Activated CD8-positive, alpha-beta T cell treated with anti-CD3 and anti-CD28 coated beads, Interleukin-2, amount 10 ng/mL, durations not matched to agents 7 days and 5 days (primary cell): ENCODE measurements around the gene PRKCA. TPM values are rescaled to one million over a fixed set of nuclear protein-coding genes. Genes with fewer than 3 reads are reported as not detected.
"Not testable (repeated sequence)": the region's sequence is repeated elsewhere in the genome, so short reads cannot be mapped to it uniquely, and the experiment has no call there.

Experiments used
- ATAC-seq: fragments of 150-1000 bp; cut with Tn5 transposase; one replicate; pipeline ENCODE4 v1.10.0; 2021; ENCODE audit warnings: moderate library complexity
- CTCF ChIA-PET: fragments of 350-600 bp; sonication (Branson Sonifier 250); formaldehyde crosslinking; loops from one replicate; lab custom pipeline; 2021; ENCODE audit warnings: antibody characterized with exemption; lab: Charles Lee
- POLR2A ChIA-PET: fragments of 350-600 bp; sonication (Branson Sonifier 250); formaldehyde crosslinking; loops from one replicate; lab custom pipeline; 2021; ENCODE audit warnings: antibody characterized with exemption; lab: Charles Lee
- DNase-seq: peaks from one replicate; pipeline ENCODE4 v3.0.0-alpha.2; 2020
- H3K27ac Mint-ChIP-seq: one replicate; pipeline ENCODE4 v1.8.0; 2021; ENCODE audit warnings: mild to moderate bottlenecking, mixed read lengths
- H3K27me3 Mint-ChIP-seq: one replicate; pipeline ENCODE4 v1.8.0; 2021; ENCODE audit warnings: low read depth, mixed read lengths
- H3K36me3 Mint-ChIP-seq: one replicate; pipeline ENCODE4 v1.8.0; 2021; ENCODE audit warnings: low read depth, mixed read lengths
- H3K4me1 Mint-ChIP-seq: one replicate; pipeline ENCODE4 v1.8.0; 2021; ENCODE audit warnings: low read depth, mixed read lengths
- H3K4me3 Mint-ChIP-seq: one replicate; pipeline ENCODE4 v1.8.0; 2021; ENCODE audit warnings: mild to moderate bottlenecking, mixed read lengths
- H3K9me3 Mint-ChIP-seq: one replicate; pipeline ENCODE4 v1.8.0; 2022; ENCODE audit warnings: mixed read lengths; ENCODE audit not compliant: insufficient read depth
- total RNA-seq, 2 experiments: library from RNA; stranded (reverse); gene quantifications; one replicate each; pipeline ENCODE4 v1.2.3, GENCODE V29; 2021

PRKCA gene
- total RNA-seq, 2 experiments from 2014 or later, result 74.1 to 76.9 TPM

- Mint-ChIP-seq H3K9me3 (no peaks in the 10 kb centered on the region), H3K36me3 (peaks cover 21% of the 10 kb centered on the region), H3K27ac (no peak overlapping the region), H3K4me3 (no peak overlapping the region), H3K27me3 (no peaks in the 10 kb centered on the region), H3K4me1 (peaks cover 51% of the 10 kb centered on the region)
- ChIA-PET POLR2A (no interaction called here), CTCF (interaction anchor here (0.9 to 1.0 kb wide), 2 partner anchors 49 to 72 kb away, joined by 3 read pairs; no protein-coding TSS in a partner anchor)
- ATAC-seq (no peak), DNase-seq (no peak)
These were observed 52.6 kb downstream of the PRKCA start for GRCh38 chr17:66354981-66355380.

GRCh38 chr17:66355510-66355909 lies 53.1 kb downstream of the PRKCA start:
- Mint-ChIP-seq H3K4me1 (peaks cover 51% of the 10 kb centered on the region), H3K27me3 (no peaks in the 10 kb centered on the region), H3K9me3 (no peaks in the 10 kb centered on the region), H3K27ac (no peak overlapping the region), H3K36me3 (peaks cover 22% of the 10 kb centered on the region), H3K4me3 (no peak overlapping the region)
- ChIA-PET CTCF (interaction anchor here (1.0 kb wide), 1 partner anchor 49 kb away, joined by 3 read pairs; no protein-coding TSS in a partner anchor), POLR2A (no interaction called here)
- ATAC-seq (no peak), DNase-seq (no peak)

GRCh38 chr17:66357037-66357436 lies 54.6 kb downstream of the PRKCA start:
- CTCF ChIA-PET, result interaction anchor here (0.8 kb wide), 1 partner anchor 12 kb away, joined by 3 read pairs; no protein-coding TSS in a partner anchor
- Mint-ChIP-seq H3K27me3 (no peaks in the 10 kb centered on the region), H3K9me3 (no peaks in the 10 kb centered on the region), H3K27ac (no peak overlapping the region), H3K4me1 (peaks cover 46% of the 10 kb centered on the region), H3K36me3 (peaks cover 22% of the 10 kb centered on the region), H3K4me3 (no peak overlapping the region)
- ATAC-seq (no peak), DNase-seq (no peak)
- POLR2A ChIA-PET, result no interaction called here

DNA sequence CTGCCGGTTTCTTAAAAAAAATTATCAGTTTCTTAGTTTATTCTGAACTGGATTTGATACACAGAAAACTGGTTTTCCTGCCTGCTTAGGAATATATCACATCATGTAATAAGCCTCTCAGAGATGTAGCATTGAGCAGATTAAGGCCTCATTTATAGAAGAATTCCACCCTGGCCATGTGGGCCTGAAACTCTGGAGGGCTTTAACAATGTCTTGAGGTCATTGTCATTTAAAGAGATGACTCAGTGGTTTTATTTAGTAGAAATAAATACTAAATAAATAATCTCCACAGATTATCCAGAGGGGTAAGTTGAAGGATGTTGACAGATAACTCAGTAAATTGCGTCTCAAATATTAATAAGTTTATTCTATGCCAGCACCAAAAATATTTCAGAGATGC lies 56.9 kb downstream of the PRKCA start:
- peaks cover 47% of the 10 kb centered on the region for H3K4me1 Mint-ChIP-seq
- CTCF ChIA-PET, result no interaction called here
- POLR2A ChIA-PET, result no interaction called here
- H3K9me3 Mint-ChIP-seq, result no peaks in the 10 kb centered on the region
- DNase-seq (no peak), ATAC-seq (no peak)
- H3K4me3 Mint-ChIP-seq, result no peak overlapping the region
- H3K36me3 Mint-ChIP-seq, result peaks cover 13% of the 10 kb centered on the region
- H3K27me3 Mint-ChIP-seq, result no peaks in the 10 kb centered on the region
- H3K27ac Mint-ChIP-seq, result no peak overlapping the region

GRCh38 chr17:66360961-66361565 lies 58.6 kb downstream of the PRKCA start:
- not testable (repeated sequence) for DNase-seq, H3K4me3 Mint-ChIP-seq, H3K27me3 Mint-ChIP-seq, H3K27ac Mint-ChIP-seq, H3K9me3 Mint-ChIP-seq, ATAC-seq
- POLR2A ChIA-PET, result interaction anchor here (1.3 kb wide), 1 partner anchor 32 kb away, joined by 3 read pairs; no protein-coding TSS in a partner anchor
- Mint-ChIP-seq H3K4me1 (peaks cover 52% of the 10 kb centered on the region), H3K36me3 (peaks cover 14% of the 10 kb centered on the region)
- CTCF ChIA-PET, result interaction anchor here (1.2 kb wide), 1 partner anchor 9 kb away, joined by 3 read pairs; no protein-coding TSS in a partner anchor

DNA sequence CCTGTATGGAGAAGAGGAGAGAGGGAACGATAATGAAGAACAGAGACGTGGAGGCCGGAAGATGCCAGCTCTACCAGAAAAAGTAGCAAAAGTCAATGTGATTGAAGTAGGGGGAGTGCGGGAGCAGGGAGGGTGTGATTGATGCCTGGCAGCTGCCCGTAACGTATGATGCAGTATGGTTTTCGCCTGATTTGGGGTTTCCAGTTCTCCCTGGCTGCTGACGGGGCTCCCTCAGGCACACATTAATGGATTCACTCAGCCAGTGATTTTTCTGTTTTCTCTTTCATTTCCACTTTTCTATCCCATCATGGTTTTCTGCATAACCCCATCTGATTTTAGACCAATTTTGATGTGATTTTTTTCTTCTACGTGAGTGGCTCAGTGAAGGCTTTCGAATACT lies 62.1 kb downstream of the PRKCA start:
- H3K27me3 Mint-ChIP-seq, result no peaks in the 10 kb centered on the region

GRCh38 chr17:66364990-66365490 lies 62.6 kb downstream of the PRKCA start:
- DNase-seq (no peak), ATAC-seq (peak; percentile 44)
- Mint-ChIP-seq H3K36me3 (peaks cover 30% of the 10 kb centered on the region), H3K4me3 (peak overlapping the region; percentile 34), H3K27ac (peak overlapping the region; percentile 67), H3K9me3 (no peaks in the 10 kb centered on the region), H3K27me3 (no peaks in the 10 kb centered on the region), H3K4me1 (peaks cover 67% of the 10 kb centered on the region)
- CTCF ChIA-PET, result no interaction called here
- POLR2A ChIA-PET, result no interaction called here

More for the DNA sequence above, 62.1 kb downstream of the PRKCA start:
- ChIA-PET POLR2A (no interaction called here), CTCF (no interaction called here)
- ATAC-seq, result peak; percentile 11
- H3K4me3 Mint-ChIP-seq, result peak overlapping the region; percentile 34
- H3K9me3 Mint-ChIP-seq, result no peaks in the 10 kb centered on the region
- peaks cover 67% of the 10 kb centered on the region for H3K4me1 Mint-ChIP-seq
- peak overlapping the region; percentile 67 for H3K27ac Mint-ChIP-seq
- peaks cover 25% of the 10 kb centered on the region for H3K36me3 Mint-ChIP-seq
- DNase-seq, result no peak

DNA sequence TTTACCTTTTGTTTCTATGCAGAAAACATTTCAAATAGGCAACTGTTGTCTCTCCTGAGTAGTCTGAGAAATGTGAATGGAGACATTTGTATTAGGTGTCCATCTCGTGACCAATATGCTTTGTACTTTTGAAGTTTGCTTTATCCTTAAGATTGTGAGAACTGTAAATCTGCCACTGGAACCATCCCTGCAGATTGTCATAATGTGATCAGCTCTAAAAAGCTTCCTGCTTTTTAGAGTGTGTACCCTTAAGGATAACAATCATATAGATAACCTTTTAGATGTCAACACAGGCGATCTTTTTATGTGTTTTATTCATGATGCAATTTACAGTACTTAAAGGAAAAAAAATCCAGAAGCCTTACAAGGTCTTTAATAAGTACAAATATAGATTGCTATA lies 63.5 kb downstream of the PRKCA start:
- peaks cover 23% of the 10 kb centered on the region for H3K36me3 Mint-ChIP-seq
- ChIA-PET CTCF (interaction anchor here (1.1 to 1.6 kb wide), 2 partner anchors 27 to 35 kb away, joined by 3 to 4 read pairs; no protein-coding TSS in a partner anchor), POLR2A (no interaction called here)
- H3K4me1 Mint-ChIP-seq, result peaks cover 62% of the 10 kb centered on the region
- no peaks in the 10 kb centered on the region for H3K27me3 Mint-ChIP-seq
- H3K9me3 Mint-ChIP-seq, result no peaks in the 10 kb centered on the region
- DNase-seq (no peak), ATAC-seq (no peak)
- no peak overlapping the region for H3K4me3 Mint-ChIP-seq
- no peak overlapping the region for H3K27ac Mint-ChIP-seq

DNA sequence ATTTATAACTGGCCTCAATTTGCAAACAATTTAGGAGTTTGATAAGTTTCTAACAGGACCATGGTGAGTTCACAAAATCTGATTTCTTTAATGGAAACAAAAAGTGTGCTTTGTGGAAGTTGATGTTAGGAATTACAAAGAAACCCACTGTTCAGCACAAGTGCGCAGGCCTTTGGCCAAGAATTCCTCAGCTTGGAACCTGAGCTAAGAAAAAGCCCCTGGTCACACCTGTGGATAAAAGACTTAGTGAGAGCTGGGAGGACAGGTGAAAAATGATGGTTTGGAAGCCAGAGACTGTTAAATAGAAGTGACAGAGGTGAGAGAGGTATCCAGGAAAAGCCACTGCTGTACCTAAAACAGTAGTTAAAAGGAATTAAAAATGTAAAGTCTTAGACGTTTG lies 64.7 kb downstream of the PRKCA start:
- CTCF ChIA-PET, result interaction anchor here (1.1 to 1.6 kb wide), 3 partner anchors 26 to 36 kb away, joined by 3 to 4 read pairs (median 3); no protein-coding TSS in a partner anchor
- ATAC-seq (no peak), DNase-seq (no peak)
- POLR2A ChIA-PET, result interaction anchor here (1.3 kb wide), 1 partner anchor 64 kb away, joined by 3 read pairs; no protein-coding TSS in a partner anchor
- Mint-ChIP-seq H3K27me3 (no peaks in the 10 kb centered on the region), H3K4me1 (peaks cover 68% of the 10 kb centered on the region), H3K9me3 (no peaks in the 10 kb centered on the region), H3K36me3 (peaks cover 31% of the 10 kb centered on the region), H3K4me3 (no peak overlapping the region), H3K27ac (no peak overlapping the region)

- H3K27me3 Mint-ChIP-seq, result no peaks in the 10 kb centered on the region
- peaks cover 66% of the 10 kb centered on the region for H3K4me1 Mint-ChIP-seq
- H3K36me3 Mint-ChIP-seq, result peaks cover 29% of the 10 kb centered on the region
- no peaks in the 10 kb centered on the region for H3K9me3 Mint-ChIP-seq
- CTCF ChIA-PET, result interaction anchor here (0.8 to 1.2 kb wide), 5 partner anchors 9 to 197 kb away, joined by 3 to 5 read pairs (median 3); no protein-coding TSS in a partner anchor
- POLR2A ChIA-PET, result interaction anchor here (0.6 to 1.5 kb wide), 3 partner anchors 10 to 62 kb away, joined by 3 to 4 read pairs (median 3); no protein-coding TSS in a partner anchor
- no peak overlapping the region for H3K4me3 Mint-ChIP-seq
- DNase-seq (no peak), ATAC-seq (no peak)
- peak overlapping the region; percentile 13 for H3K27ac Mint-ChIP-seq
These were observed 67.4 kb downstream of the PRKCA start for GRCh38 chr17:66369830-66370229.

DNA sequence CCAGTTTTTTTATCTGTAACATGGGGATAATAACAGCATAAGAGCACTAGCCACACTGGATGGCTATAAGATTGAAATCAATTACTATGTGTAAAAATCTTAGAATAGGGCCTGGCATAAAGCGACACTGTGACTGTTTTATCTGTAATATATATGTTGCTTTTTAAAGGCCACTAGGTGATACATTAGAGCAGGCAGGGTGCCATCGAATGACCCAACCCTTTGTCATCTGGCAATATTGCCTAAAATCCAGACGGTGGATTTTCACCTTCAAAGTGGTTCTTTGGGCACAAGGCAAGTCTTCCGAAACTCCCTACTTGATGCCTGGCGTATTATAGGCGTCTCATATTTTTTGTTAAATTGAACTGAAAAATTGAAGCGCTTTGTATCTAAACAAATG lies 69.1 kb downstream of the PRKCA start:
- DNase-seq (no peak), ATAC-seq (no peak)
- ChIA-PET CTCF (no interaction called here), POLR2A (no interaction called here)
- Mint-ChIP-seq H3K4me1 (peaks cover 59% of the 10 kb centered on the region), H3K9me3 (no peaks in the 10 kb centered on the region), H3K27me3 (no peaks in the 10 kb centered on the region), H3K27ac (no peak overlapping the region), H3K4me3 (no peak overlapping the region), H3K36me3 (peaks cover 30% of the 10 kb centered on the region)

DNA sequence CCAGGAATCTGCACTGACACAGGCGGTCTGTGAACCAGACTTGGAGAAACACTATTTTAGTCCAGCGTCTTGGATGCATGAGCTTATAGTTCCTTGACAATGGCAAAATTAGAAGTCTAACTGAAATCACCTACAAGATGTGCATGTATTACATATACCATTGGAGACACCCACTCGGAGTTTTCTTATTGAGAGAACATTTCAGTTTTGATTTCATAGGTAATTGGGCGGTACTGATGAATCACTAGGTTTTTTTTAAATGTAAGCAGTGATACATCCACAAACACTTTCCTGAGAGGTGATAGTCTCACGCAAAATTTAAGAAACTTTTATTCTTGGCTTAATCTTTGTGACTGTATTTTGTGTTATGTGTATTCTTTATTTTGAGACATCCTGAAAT lies 69.8 kb downstream of the PRKCA start:
- ChIA-PET CTCF (no interaction called here), POLR2A (no interaction called here)
- no peak for DNase-seq
- Mint-ChIP-seq H3K27ac (peak overlapping the region; percentile 34), H3K27me3 (no peaks in the 10 kb centered on the region), H3K4me1 (peaks cover 53% of the 10 kb centered on the region), H3K9me3 (no peaks in the 10 kb centered on the region), H3K36me3 (peaks cover 30% of the 10 kb centered on the region), H3K4me3 (no peak overlapping the region)
- no peak for ATAC-seq
